Ascending aorta (tissue), 2 donors: ENCODE data around the gene GRID2. TPM values are rescaled to one million over a fixed set of nuclear protein-coding genes. Genes with fewer than 3 reads are reported as not detected.

ENCODE experiments used
- DNase-seq, 2 donors: peaks; one replicate each; pipeline ENCODE4 v3.0.0-alpha.2; 2019; ENCODE audit warnings: low spot score in 2 of 2
- H3K27ac ChIP-seq, 2 donors: fragments of 200-600 bp; sonication (generic); one replicate each; pipeline ENCODE4 v1.5.1; 2016 to 2017; ENCODE audit warnings: mild to moderate bottlenecking in 1 of 2
- H3K27me3 ChIP-seq: fragments of 200-600 bp; sonication (generic); one replicate; pipeline ENCODE4 v1.5.1; 2017
- H3K36me3 ChIP-seq, 2 donors: fragments of 200-600 bp; sonication (generic); one replicate each; pipeline ENCODE4 v1.5.1; 2016
- H3K4me1 ChIP-seq, 2 donors: fragments of 200-600 bp; sonication (generic); one replicate each; pipeline ENCODE4 v1.5.1; 2016 to 2017; ENCODE audit warnings: mild to moderate bottlenecking in 1 of 2
- H3K4me3 ChIP-seq, 2 donors: fragments of 200-600 bp; sonication (generic); one replicate each; pipeline ENCODE4 v1.5.1; 2016 to 2017; ENCODE audit warnings: mild to moderate bottlenecking in 1 of 2
- H3K9me3 ChIP-seq, 2 donors: fragments of 200-600 bp; sonication (generic); one replicate each; pipeline ENCODE4 v1.5.1; 2016
- intact Hi-C: fragments of 100-400 bp; cut with DNase I; formaldehyde crosslinking; loops from one replicate; pipeline ENCODE4 v1.15.1; 2023
- total RNA-seq: library from RNA; depleted of rRNA; stranded (reverse); fragments of >200 nt; gene quantifications from one replicate; pipeline ENCODE4 v1.1.0, GENCODE V29; 2016
- TF ChIP-seq, protein P1 (sequence below), 3 experiments: fragments of 200-600 bp in 2 of 3; fragments of 450-650 bp in 1 of 3; sonication (generic) in 2 of 3; IDR thresholded peaks; one replicate each; pipeline ENCODE4 v1.5.1; 2016 to 2019; ENCODE audit warnings: antibody characterized with exemption in 3 of 3, mild to moderate bottlenecking in 1 of 3, moderate library complexity in 1 of 3

The GRID2 gene
- total RNA-seq, 1 donor from 2014 or later, result not detected

DNA sequence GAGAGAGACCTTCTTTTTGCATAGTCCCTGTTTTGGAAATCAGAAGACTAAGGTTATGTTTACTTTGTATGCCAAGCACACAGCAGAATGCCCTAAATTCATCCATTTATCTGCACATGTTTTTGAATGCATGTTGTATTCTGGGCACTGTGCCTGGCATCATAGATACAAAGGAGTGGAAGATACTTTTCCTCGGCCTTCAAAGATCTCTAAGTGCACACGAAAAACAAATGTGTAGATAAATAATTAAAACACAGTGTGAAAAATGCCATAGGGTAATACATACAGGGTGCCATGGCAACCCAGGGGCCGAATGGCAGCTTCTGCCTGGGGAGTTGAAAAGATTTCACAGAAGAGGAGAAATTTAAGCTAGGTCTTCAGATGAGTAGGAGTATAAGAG is 1134.2 kb downstream of the GRID2 start:
- Histone ChIP-seq H3K4me1 (no peaks in the 10 kb centered on the region), H3K9me3 (no peaks in the 10 kb centered on the region), H3K27me3 (no peaks in the 10 kb centered on the region), H3K27ac (no peak overlapping the region), H3K4me3 (no peak overlapping the region), H3K36me3 (no peaks in the 10 kb centered on the region)
- DNase-seq, result no peak
- TF ChIP-seq, protein P1, sequence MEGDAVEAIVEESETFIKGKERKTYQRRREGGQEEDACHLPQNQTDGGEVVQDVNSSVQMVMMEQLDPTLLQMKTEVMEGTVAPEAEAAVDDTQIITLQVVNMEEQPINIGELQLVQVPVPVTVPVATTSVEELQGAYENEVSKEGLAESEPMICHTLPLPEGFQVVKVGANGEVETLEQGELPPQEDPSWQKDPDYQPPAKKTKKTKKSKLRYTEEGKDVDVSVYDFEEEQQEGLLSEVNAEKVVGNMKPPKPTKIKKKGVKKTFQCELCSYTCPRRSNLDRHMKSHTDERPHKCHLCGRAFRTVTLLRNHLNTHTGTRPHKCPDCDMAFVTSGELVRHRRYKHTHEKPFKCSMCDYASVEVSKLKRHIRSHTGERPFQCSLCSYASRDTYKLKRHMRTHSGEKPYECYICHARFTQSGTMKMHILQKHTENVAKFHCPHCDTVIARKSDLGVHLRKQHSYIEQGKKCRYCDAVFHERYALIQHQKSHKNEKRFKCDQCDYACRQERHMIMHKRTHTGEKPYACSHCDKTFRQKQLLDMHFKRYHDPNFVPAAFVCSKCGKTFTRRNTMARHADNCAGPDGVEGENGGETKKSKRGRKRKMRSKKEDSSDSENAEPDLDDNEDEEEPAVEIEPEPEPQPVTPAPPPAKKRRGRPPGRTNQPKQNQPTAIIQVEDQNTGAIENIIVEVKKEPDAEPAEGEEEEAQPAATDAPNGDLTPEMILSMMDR (IDR thresholded peaks at IDR 0.05), result no peak
- intact Hi-C loops, result no loop called here

DNA sequence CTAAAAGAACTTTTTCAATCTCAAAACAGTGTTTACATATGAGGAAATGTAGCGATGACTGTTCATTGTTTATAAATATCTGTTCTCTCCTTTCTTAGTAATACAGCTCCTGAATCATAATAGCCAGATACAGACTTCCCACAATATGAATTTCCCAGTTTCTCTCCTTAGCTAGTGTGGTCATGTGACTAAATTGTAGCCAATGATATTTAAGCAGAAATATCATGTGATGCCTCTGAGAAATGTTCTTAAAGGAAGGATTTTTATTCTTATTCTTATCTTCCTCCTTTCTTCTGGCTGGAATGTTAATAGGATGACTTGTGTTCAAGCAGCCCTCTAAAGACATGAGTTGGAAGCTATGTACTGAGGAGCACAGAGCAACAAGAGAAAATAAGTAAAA is 1141.1 kb downstream of the GRID2 start:
- DNase-seq, result no peak
- intact Hi-C loops, result no loop called here
- Histone ChIP-seq H3K4me3 (no peak overlapping the region), H3K9me3 (no peaks in the 10 kb centered on the region), H3K27me3 (no peaks in the 10 kb centered on the region), H3K27ac (no peak overlapping the region), H3K36me3 (no peaks in the 10 kb centered on the region), H3K4me1 (no peaks in the 10 kb centered on the region)
- TF ChIP-seq, protein P1 (IDR thresholded peaks at IDR 0.05), result no peak

DNA sequence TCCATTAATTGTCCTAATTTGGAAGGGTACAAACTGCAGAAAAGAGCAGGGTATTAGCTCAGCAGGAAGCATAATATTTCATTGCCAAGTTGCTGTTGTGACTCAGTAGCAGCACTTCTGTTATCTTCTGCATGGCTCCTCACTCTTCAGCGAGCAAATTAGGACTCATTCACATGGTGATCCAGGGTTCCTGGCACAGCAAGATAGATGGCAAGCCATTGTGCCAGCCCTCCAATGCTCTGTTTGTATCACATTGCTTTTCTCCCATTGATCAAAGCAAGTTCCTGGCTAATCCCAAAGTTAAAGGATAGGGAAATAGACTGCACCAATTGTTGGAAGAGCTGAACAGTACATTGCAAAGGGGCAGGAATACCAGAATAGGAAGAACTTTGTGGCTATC is 1142.3 kb downstream of the GRID2 start:
- Histone ChIP-seq H3K9me3 (no peaks in the 10 kb centered on the region), H3K27me3 (no peaks in the 10 kb centered on the region), H3K36me3 (no peaks in the 10 kb centered on the region), H3K4me3 (no peak overlapping the region), H3K27ac (no peak overlapping the region), H3K4me1 (no peaks in the 10 kb centered on the region)
- intact Hi-C loops, result no loop called here
- DNase-seq, result no peak
- TF ChIP-seq, protein P1 (IDR thresholded peaks at IDR 0.05), result no peak

DNA sequence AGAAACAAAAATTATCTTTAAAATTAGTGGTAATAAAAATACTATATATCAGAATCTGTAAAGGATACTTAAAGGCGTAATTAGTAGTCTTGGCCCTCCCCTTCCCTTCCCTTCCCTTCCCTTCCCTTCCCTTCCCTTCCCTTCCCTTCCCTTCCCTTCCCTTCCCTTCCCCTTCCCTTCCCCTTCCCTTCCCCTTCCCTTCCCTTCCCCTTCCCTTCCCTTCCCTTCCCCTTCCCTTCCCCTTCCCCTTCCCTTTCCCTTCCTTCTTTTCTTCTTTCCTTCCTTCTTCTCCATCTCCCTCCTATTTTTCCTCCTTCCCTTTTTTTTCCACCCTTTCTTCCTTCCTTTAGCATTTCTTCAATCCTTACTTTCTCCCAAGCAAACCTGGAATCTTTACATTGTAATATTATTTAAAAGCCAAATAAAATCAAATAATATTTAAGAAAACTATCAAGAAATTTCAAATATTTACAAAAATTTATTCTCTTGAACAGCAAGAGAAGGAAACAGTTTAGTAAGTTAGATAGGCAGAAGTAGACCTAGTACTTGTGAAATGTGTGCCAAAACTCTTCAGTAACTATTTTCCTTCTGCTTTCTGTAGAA is 1145.0 kb downstream of the GRID2 start:
- no peak overlapping the region for H3K4me3 ChIP-seq
- H3K36me3 ChIP-seq, result no peaks in the 10 kb centered on the region
- H3K4me1 ChIP-seq, result no peaks in the 10 kb centered on the region
- intact Hi-C loops, result no loop called here
- H3K9me3 ChIP-seq, result no peaks in the 10 kb centered on the region
- H3K27me3 ChIP-seq, result no peaks in the 10 kb centered on the region
- no peak overlapping the region for H3K27ac ChIP-seq
- TF ChIP-seq, protein P1 (IDR thresholded peaks at IDR 0.05), result no peak
- DNase-seq, result no peak

DNA sequence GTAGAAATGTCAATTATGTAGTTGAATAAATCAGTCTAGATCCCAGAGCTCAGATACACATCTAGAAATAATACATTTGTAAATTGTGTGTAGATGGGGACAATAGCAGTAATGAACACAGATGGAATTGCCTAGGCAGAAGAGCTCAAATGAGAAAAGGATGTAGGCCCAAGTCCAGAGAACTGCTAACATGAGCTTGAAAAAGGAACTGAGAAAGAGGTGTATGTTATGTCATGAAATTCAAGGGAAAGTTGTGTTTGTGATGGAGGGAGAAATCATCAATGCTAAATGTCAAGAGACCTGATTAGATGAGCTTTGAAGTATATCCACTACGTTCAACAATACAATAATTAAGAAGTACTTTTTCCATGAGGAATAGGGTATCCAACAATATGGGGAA is 1148.2 kb downstream of the GRID2 start:
- H3K4me1 ChIP-seq, result no peaks in the 10 kb centered on the region
- no peak for DNase-seq
- H3K27ac ChIP-seq, result no peak overlapping the region
- no peaks in the 10 kb centered on the region for H3K9me3 ChIP-seq
- no peaks in the 10 kb centered on the region for H3K27me3 ChIP-seq
- H3K4me3 ChIP-seq, result no peak overlapping the region
- intact Hi-C loops, result no loop called here
- TF ChIP-seq, protein P1 (IDR thresholded peaks at IDR 0.05), result no peak
- H3K36me3 ChIP-seq, result no peaks in the 10 kb centered on the region

DNA sequence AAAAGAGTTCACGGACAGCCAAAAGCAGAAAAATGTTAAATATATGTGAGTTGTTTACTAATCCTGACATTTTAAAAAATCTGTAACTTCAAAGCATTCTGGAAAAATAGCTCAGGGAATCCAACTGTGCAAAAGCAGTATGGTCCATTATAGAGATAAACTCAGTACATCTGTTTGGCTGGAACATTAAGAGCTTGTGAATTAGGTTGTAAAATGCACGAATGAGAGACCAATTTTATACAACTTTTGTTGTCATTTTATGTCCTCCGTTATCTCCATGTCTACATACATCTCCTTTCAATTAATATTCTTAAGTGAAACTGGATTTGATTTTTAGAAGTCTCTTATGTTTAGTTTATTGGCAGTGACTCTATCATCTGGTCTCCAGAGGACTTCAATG is 1157.8 kb downstream of the GRID2 start:
- H3K27me3 ChIP-seq, result no peaks in the 10 kb centered on the region
- H3K4me3 ChIP-seq, result no peak overlapping the region
- no peaks in the 10 kb centered on the region for H3K36me3 ChIP-seq
- no peaks in the 10 kb centered on the region for H3K9me3 ChIP-seq
- DNase-seq, result no peak
- intact Hi-C loops, result no loop called here
- TF ChIP-seq, protein P1 (IDR thresholded peaks at IDR 0.05), result no peak
- H3K4me1 ChIP-seq, result no peaks in the 10 kb centered on the region
- H3K27ac ChIP-seq, result no peak overlapping the region
